ENCODE results near the gene TKFC. TPM values are rescaled to one million over a fixed set of nuclear protein-coding genes. Genes with fewer than 3 reads are reported as not detected.

TKFC gene
- total RNA-seq, 4 donors from 2014 or later = 6.7 to 14.8 (median 11.8) TPM

DNA sequence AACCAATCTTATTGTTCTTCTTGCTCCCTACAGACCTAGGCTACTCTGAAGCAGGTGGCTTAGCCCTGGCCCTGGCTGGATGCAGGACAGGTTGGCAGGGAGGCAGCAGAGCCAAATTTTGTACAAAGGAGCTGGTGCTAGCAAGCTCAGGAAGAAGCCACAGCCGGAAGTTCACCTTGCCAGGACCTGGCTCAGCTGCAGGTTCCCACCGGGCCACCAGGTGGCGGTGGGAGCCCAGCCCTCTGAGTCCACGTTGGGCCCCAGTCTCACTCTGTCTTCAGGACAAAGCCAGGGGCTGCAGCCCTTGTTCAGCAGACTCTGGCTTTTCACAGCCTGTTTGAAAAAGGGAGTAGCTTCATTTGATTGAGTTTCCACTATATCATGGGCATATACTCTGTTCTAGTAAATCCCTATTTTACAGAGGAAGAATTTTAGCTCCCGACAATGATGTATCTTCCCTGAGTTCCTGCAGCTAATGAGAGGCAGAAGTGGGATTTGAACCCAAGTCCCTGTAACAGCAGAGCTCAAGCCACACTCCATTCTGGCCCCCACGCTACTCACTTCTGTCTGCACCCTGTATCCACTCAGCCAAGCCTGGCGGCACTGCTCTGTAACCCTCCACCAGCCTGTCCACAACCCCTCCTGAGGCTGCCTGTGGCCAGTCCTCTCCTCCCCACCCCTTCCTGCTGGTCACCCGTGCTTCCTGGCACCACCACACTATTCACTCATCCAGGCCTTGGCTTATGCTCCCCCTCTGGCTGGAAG lies 3.3 kb downstream of the TKFC start:
- peak overlapping the region; percentile 43 to 72 (median 62) for H3K27ac ChIP-seq
- intact Hi-C loops (cut with DNase I; ENCODE audit: low total_unique reads) = loop anchor here (1.0 kb wide), 1 partner anchor 49 kb away; no protein-coding TSS in a partner anchor
- peak; percentile 34 to 58 for ATAC-seq

DNA sequence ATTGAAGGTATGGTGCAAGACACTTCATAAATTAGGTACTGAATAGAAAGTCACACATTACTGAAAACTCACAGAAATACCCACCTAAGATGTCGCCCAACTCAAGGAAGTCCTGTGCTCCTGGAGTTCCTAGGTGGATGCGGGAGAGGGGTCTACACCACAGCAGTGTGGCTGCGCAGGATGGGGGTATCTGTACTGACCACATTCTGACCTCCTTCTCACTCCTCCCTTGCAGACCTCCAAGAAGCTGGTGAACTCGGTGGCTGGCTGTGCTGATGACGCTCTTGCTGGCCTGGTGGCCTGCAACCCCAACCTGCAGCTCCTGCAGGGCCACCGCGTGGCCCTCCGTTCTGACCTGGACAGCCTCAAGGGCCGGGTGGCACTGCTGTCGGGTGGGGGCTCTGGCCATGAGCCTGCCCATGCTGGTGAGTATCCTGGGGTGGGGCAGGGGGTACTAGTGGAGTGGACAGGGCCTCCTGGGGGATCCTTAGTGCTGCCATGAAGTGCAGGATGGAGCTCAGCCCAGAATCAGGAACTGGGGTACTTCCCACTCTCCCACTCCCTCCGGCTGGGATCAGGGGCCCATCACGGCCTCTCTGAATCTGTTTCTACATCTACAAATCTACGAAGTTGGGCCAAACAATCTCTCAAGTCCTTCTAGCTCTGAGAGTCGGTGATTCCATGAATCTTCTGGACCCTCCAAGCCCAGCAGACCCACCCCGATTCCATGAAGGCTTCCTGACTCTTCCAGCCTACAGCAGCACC lies 4.9 kb downstream of the TKFC start:
- DNase-seq (no peak), ATAC-seq (no peak)
- H3K27ac ChIP-seq = no peak overlapping the region
- TF ChIP-seq, protein P1, sequence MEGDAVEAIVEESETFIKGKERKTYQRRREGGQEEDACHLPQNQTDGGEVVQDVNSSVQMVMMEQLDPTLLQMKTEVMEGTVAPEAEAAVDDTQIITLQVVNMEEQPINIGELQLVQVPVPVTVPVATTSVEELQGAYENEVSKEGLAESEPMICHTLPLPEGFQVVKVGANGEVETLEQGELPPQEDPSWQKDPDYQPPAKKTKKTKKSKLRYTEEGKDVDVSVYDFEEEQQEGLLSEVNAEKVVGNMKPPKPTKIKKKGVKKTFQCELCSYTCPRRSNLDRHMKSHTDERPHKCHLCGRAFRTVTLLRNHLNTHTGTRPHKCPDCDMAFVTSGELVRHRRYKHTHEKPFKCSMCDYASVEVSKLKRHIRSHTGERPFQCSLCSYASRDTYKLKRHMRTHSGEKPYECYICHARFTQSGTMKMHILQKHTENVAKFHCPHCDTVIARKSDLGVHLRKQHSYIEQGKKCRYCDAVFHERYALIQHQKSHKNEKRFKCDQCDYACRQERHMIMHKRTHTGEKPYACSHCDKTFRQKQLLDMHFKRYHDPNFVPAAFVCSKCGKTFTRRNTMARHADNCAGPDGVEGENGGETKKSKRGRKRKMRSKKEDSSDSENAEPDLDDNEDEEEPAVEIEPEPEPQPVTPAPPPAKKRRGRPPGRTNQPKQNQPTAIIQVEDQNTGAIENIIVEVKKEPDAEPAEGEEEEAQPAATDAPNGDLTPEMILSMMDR (IDR thresholded peaks at IDR 0.05 in 4 of 5, conservative IDR thresholded peaks at IDR 0.05 in 1 of 5) = no peak
- TF ChIP-seq POLR2A (IDR thresholded peaks at IDR 0.05) = no peak
- intact Hi-C loops (cut with DNase I; ENCODE audit: low total_unique reads) = no loop called here
- no peaks in the 10 kb centered on the region for H3K27me3 ChIP-seq
- H3K4me1 ChIP-seq = peaks cover 6 to 12% of the 10 kb centered on the region in 2 donors
- H3K9me3 ChIP-seq = no peaks in the 10 kb centered on the region
- no peak overlapping the region for H3K4me3 ChIP-seq
- in situ Hi-C loops (cut with MboI; ENCODE audit: low sequenced_read_pairs in 4 of 4) = loop anchor here (5.0 kb wide), 1 partner anchor 49 kb away; no protein-coding TSS in a partner anchor
- H3K36me3 ChIP-seq = peaks cover 0 to 16% of the 10 kb centered on the region in 2 donors

More for the DNA sequence above, 3.3 kb downstream of the TKFC start:
- Histone ChIP-seq H3K27me3 (no peaks in the 10 kb centered on the region), H3K9me3 (no peaks in the 10 kb centered on the region), H3K4me3 (no peak overlapping the region), H3K36me3 (peaks cover 0 to 8% of the 10 kb centered on the region in 2 donors), H3K4me1 (peaks cover 15 to 24% of the 10 kb centered on the region in 2 donors)
- in situ Hi-C loops (cut with MboI; ENCODE audit: low sequenced_read_pairs in 4 of 4) = loop anchor here (5.0 kb wide), 1 partner anchor 51 kb away; no protein-coding TSS in a partner anchor
- peak; percentile 52 to 80 for DNase-seq
- TF ChIP-seq, protein P1 (IDR thresholded peaks at IDR 0.05 in 4 of 5, conservative IDR thresholded peaks at IDR 0.05 in 1 of 5) = peak; percentile 93 to 100 (median 98)
- TF ChIP-seq POLR2A (IDR thresholded peaks at IDR 0.05) = no peak

DNA sequence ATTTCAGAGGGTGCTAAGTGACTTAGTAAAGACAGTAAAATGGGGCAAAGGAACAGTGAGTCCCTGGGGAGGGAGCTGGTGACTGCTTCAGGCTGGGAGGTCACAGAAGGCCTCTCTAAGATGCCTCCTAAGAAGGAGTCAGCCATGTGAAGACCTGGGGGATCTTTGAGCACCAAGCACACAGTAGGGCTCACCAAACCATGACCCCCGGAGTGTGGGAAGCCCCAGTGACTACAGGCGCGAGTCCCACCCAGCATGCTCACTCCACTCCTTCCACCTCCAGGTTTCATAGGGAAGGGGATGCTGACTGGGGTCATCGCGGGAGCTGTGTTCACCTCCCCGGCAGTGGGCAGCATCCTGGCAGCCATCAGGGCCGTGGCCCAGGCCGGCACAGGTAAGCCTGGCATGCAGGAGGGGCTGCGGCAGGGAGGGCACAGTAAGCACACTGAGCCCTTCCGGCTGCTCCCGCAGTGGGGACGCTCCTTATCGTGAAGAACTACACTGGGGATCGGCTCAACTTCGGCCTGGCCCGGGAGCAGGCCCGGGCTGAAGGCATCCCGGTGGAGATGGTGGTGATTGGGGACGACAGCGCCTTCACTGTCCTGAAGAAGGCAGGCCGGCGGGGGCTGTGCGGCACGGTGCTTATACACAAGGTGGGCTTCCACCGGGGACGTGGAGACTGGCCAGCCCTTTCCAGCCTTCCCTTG lies 5.9 kb downstream of the TKFC start:
- ATAC-seq (no peak), DNase-seq (no peak)
- Histone ChIP-seq H3K4me1 (peaks cover 2 to 6% of the 10 kb centered on the region in 2 donors), H3K27me3 (no peaks in the 10 kb centered on the region), H3K36me3 (peaks cover 0 to 16% of the 10 kb centered on the region in 2 donors), H3K9me3 (no peaks in the 10 kb centered on the region), H3K4me3 (no peak overlapping the region), H3K27ac (no peak overlapping the region)
- intact Hi-C loops (cut with DNase I; ENCODE audit: low total_unique reads) = no loop called here
- TF ChIP-seq POLR2A (IDR thresholded peaks at IDR 0.05) = no peak
- TF ChIP-seq, protein P1 (IDR thresholded peaks at IDR 0.05 in 4 of 5, conservative IDR thresholded peaks at IDR 0.05 in 1 of 5) = no peak
- in situ Hi-C loops (cut with MboI; ENCODE audit: low sequenced_read_pairs in 4 of 4) = loop anchor here (5.0 kb wide), 1 partner anchor 48 kb away; no protein-coding TSS in a partner anchor

DNA sequence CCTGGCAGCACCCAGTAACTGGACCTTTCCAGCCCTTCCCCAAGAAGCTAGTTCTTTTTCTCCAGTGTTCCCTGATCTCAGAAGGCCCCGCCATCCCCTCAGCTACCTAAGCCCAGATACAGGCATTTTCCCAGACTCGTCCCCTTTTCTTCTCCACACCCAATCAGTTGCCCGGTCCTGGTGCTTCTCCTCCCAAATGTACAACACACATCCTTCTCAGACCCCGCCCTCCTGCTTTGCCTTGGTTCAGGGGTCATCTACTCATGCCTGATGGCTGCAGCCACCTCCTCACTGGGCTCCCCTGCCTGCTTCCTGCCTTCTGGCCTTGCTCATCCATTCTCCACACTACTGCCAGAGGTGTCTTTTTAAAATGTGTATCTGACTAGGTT lies 6.5 kb downstream of the TKFC start:
- DNase-seq (no peak), ATAC-seq (no peak)
- in situ Hi-C loops (cut with MboI; ENCODE audit: low sequenced_read_pairs in 4 of 4) = loop anchor here (5.0 kb wide), 1 partner anchor 48 kb away; no protein-coding TSS in a partner anchor
- Histone ChIP-seq H3K27ac (no peak overlapping the region), H3K27me3 (no peaks in the 10 kb centered on the region), H3K4me3 (no peak overlapping the region), H3K4me1 (peaks cover 0 to 5% of the 10 kb centered on the region in 2 donors), H3K36me3 (peaks cover 0 to 16% of the 10 kb centered on the region in 2 donors), H3K9me3 (no peaks in the 10 kb centered on the region)
- intact Hi-C loops (cut with DNase I; ENCODE audit: low total_unique reads) = no loop called here
- TF ChIP-seq, protein P1 (IDR thresholded peaks at IDR 0.05 in 4 of 5, conservative IDR thresholded peaks at IDR 0.05 in 1 of 5) = no peak
- TF ChIP-seq POLR2A (IDR thresholded peaks at IDR 0.05) = no peak
